Panc1 (cell line): ENCODE data around the gene ITGB2.

Source experiments
- CTCF ChIP-seq: fragments of 450-650 bp; IDR thresholded peaks from 2 replicates; pipeline ENCODE4 v1.5.1; 2017; ENCODE audit warnings: mild to moderate bottlenecking
- POLR2AphosphoS5 ChIP-seq: IDR thresholded peaks from 2 replicates; pipeline ENCODE4 v1.6.1; 2012; ENCODE audit warnings: mild to moderate bottlenecking, low read depth, low read length, moderate library complexity
- REST ChIP-seq, 2 experiments: IDR thresholded peaks; 2 replicates each; pipeline ENCODE4 v1.6.1; 2011 to 2012; ENCODE audit warnings: low read depth in 2 of 2, control low read depth in 1 of 2, low read length in 1 of 2, mild to moderate bottlenecking in 1 of 2, moderate library complexity in 1 of 2; ENCODE audit not compliant: insufficient read depth in 1 of 2
- SIN3A ChIP-seq: IDR thresholded peaks from 2 replicates; pipeline ENCODE4 v1.6.1; 2012; ENCODE audit warnings: low read depth, mild to moderate bottlenecking, low read length, moderate library complexity, borderline replicate concordance; ENCODE audit not compliant: insufficient read depth
- TCF7L2 ChIP-seq: IDR thresholded peaks from 2 replicates; pipeline ENCODE4 v1.6.1; 2011; ENCODE audit warnings: mild to moderate bottlenecking, low read depth, low read length, inconsistent platforms

GRCh38 chr21:44964381-44964780 lies 43.7 kb upstream of the ITGB2 start:
- TF ChIP-seq CTCF (no peak), SIN3A (no peak), TCF7L2 (no peak), REST (IDR thresholded peaks at IDR 0.05; ENCODE audit: insufficient read depth in 1 of 2, low read depth in 2 of 2, low read length in 1 of 2) (no peak), POLR2AphosphoS5 (no peak)
